ENCODE results near the gene DHX58. TPM values are rescaled to one million over a fixed set of nuclear protein-coding genes. Genes with fewer than 3 reads are reported as not detected.
A peak's percentile ranks its signal among the peaks of the same experiment; 100 is the strongest.

The DHX58 gene
- total and polyA plus RNA-seq, 2 of the 4 experiments (the other 2 are of a cell fraction) = 1.1 to 2.8 TPM

- peak overlapping the region; percentile 66 for H3K4ac ChIP-seq (ENCODE audit: low read depth, low read length)
- H3K23ac ChIP-seq (ENCODE audit: low read depth, low read length) = peak overlapping the region; percentile 80; the same call in 1 of the 2 replicates
- H2AK5ac ChIP-seq (ENCODE audit: low read depth, low read length) = peak overlapping the region; percentile 13; the same call in 1 of the 2 replicates
- peak overlapping the region; percentile 97 for H3K14ac ChIP-seq (replicated peaks; ENCODE audit: low read depth, low read length)
- peaks cover 39% of the 10 kb centered on the region for H4K20me1 ChIP-seq (ENCODE audit: insufficient read depth, low read length)
- H3K27me3 ChIP-seq (ENCODE audit: control insufficient read depth, insufficient read depth, low read length) = no peaks in the 10 kb centered on the region
- H3K27ac ChIP-seq (ENCODE audit: insufficient read depth, low read length) = no peak overlapping the region
- dilution Hi-C loops (cut with HindIII; ENCODE audit: low sequenced_read_pairs, unreplicated experiment) = no loop called here
- H3K36me3 ChIP-seq (ENCODE audit: control insufficient read depth, insufficient read depth, low read length) = peaks cover 6% of the 10 kb centered on the region; the same call in 1 of the 2 replicates
- WGBS, 2 experiments (ENCODE audit: extremely low coverage in 2 of 2, insufficient read length in 1 of 2) = 50% methylated on average over 4 of the region's 17 CpGs; no CpG with 5 or more reads in 1 of the 2 experiments
- H3K9me3 ChIP-seq (ENCODE audit: control insufficient read depth, insufficient read depth, low read length) = no peaks in the 10 kb centered on the region
- ATAC-seq (ENCODE audit: low read depth) (no peak), DNase-seq (no peak)
- H3K18ac ChIP-seq (ENCODE audit: low read depth, low read length) = no peak overlapping the region
- no peak overlapping the region for H2BK120ac ChIP-seq (ENCODE audit: low read depth, low read length)
- H3K9ac ChIP-seq (ENCODE audit: low read depth, low read length) = peak overlapping the region; percentile 8; the same call in 1 of the 2 replicates
- peak overlapping the region; percentile 69 for H3K4me2 ChIP-seq (ENCODE audit: low read depth, low read length)
- H2BK5ac ChIP-seq (ENCODE audit: low read depth, low read length, poor library complexity, severe bottlenecking) = no peak overlapping the region
- CTCF ChIA-PET = no interaction called here
- H2AFZ ChIP-seq (replicated peaks; ENCODE audit: low read length, poor library complexity) = peak overlapping the region; percentile 94
- no TSS peak for BruUV-seq (replicated peaks)
- peaks cover 17% of the 10 kb centered on the region for H3K9me1 ChIP-seq (ENCODE audit: insufficient read depth, low read length)
- no peak overlapping the region for H2BK20ac ChIP-seq (ENCODE audit: low read depth, low read length)
- no peak overlapping the region for H3K56ac ChIP-seq (ENCODE audit: extremely low read depth, insufficient read depth, low read length)
- H2BK15ac ChIP-seq (ENCODE audit: low read depth, low read length) = no peak overlapping the region
- H3K4me1 ChIP-seq (ENCODE audit: control insufficient read depth, insufficient read depth, low read length) = peaks cover 7% of the 10 kb centered on the region
- TF ChIP-seq ELK1 (IDR thresholded peaks at IDR 0.05; ENCODE audit: borderline replicate concordance, low read depth, low read length) (no peak), RFX5 (IDR thresholded peaks at IDR 0.05; ENCODE audit: low read depth, low read length) (no peak), MAZ (IDR thresholded peaks at IDR 0.05; ENCODE audit: borderline replicate concordance, low read depth, low read length) (no peak), RAD21 (IDR thresholded peaks at IDR 0.05; ENCODE audit: low read length) (no peak), BHLHE40 (IDR thresholded peaks at IDR 0.05; ENCODE audit: low read depth, low read length) (no peak), CEBPB (IDR thresholded peaks at IDR 0.05; ENCODE audit: low read depth, low read length) (no peak), USF2 (IDR thresholded peaks at IDR 0.05; ENCODE audit: low read depth, low read length) (no peak), CHD1 (IDR thresholded peaks at IDR 0.05; ENCODE audit: low read depth, low read length) (no peak), MAFK (IDR thresholded peaks at IDR 0.05; ENCODE audit: low read depth, low read length) (no peak), NFE2L2 (IDR thresholded peaks at IDR 0.05; ENCODE audit: low read depth, low read length) (no peak), RCOR1 (IDR thresholded peaks at IDR 0.05; ENCODE audit: insufficient replicate concordance, low read length) (no peak), MXI1 (IDR thresholded peaks at IDR 0.05; ENCODE audit: borderline replicate concordance, low read depth, low read length) (no peak), SMC3 (IDR thresholded peaks at IDR 0.05; ENCODE audit: low read depth, low read length) (no peak), POLR2A (IDR thresholded peaks at IDR 0.05; ENCODE audit: low read depth, low read length) (no peak)
- H3K79me1 ChIP-seq (ENCODE audit: low read depth in 1 of 2, low read length in 2 of 2) = peaks cover 3 to 44% of the 10 kb centered on the region in 2 experiments; a peak in 3 of 4 replicates
- peak overlapping the region; percentile 85 for H2AK9ac ChIP-seq (replicated peaks; ENCODE audit: low read depth, low read length, poor library complexity)
- peak overlapping the region; percentile 33 for H3K4me3 ChIP-seq (ENCODE audit: insufficient read depth, low read depth, low read length)
- no peak overlapping the region for H4K91ac ChIP-seq (ENCODE audit: insufficient read depth, low read depth, low read length)
- peak overlapping the region; percentile 40 to 70; a peak in 3 of 4 replicates for H4K8ac ChIP-seq (ENCODE audit: low read depth in 2 of 2, low read length in 2 of 2)
- intact Hi-C loops (cut with micrococcal nuclease) = loop anchor here (1.0 kb wide), 1 partner anchor 34 kb away; the partner anchor contains the start of gene KAT2A
- in situ Hi-C loops (cut with MboI; ENCODE audit: low sequenced_read_pairs) = no loop called here
- POLR2A ChIA-PET (ENCODE audit: unreplicated experiment) = no interaction called here
- H4K5ac ChIP-seq (ENCODE audit: low read depth, low read length) = peak overlapping the region; percentile 60
These were observed 43.1 kb upstream of the DHX58 start for GRCh38 chr17:42155614-42156045.
